GM21529 (cell line): ENCODE data around the gene LILRA5.
"Not testable (repeated sequence)": the region's sequence is repeated elsewhere in the genome, so short reads cannot be mapped to it uniquely, and the experiment has no call there.

Experiments
- ATAC-seq: cut with Tn5 transposase; IDR thresholded peaks from one replicate; pipeline ENCODE4 v1.9.1; 2021; ENCODE audit not compliant: unreplicated experiment

LILRA5 gene

DNA sequence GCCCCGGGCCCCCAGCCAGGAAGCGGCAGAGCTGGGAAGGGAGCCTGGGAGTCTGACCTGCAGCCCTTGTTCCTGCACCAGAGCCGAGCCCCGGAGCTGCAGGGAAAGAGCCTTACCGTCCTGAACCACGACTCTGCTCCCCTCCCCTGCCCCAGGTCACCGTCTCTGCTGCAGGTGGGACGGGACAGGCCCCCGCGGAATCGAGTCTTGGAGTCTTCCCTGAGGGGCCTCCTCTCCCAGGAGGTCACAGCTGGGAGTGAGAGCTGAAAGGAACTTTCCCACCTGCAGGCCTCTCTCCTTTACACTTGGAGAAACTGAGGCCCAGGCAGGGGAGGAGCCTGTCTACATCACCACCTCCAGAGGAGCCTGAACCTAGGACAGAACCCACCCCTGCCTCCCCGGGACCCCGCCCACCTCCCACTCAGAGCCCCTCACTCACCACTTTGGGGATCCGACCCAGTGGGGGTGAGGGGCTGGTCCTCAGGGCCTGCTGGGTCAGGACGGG lies 35.8 kb downstream of the LILRA5 start:
- not testable (repeated sequence) for ATAC-seq

- no peak for ATAC-seq
These were observed 37.0 kb downstream of the LILRA5 start for GRCh38 chr19:54275951-54276350.

GRCh38 chr19:54274516-54274915 lies 38.5 kb downstream of the LILRA5 start:
- not testable (repeated sequence) for ATAC-seq

- ATAC-seq: no peak
These were observed 39.1 kb downstream of the LILRA5 start for GRCh38 chr19:54273821-54274220.

DNA sequence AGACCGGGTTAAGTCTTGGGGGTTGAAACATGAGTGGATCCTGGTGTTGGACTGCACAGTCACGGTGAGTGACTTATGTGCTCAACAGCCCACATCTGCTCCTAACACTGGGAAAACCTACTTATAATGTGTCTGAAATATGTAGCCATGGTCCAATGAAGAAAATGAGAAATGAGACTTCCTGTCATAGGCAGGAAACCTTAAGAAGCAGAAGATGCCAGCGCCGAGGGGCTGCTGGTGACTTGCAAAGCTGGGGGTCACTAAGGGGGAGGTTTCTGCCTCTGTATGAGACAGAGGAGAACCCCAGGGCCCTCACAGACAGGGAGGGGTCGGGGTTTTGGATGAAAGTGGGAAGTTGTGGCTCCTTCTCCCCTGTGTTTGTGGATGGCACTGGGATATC lies 40.8 kb downstream of the LILRA5 start:
- not testable (repeated sequence) for ATAC-seq

GRCh38 chr19:54271587-54271986 lies 41.4 kb downstream of the LILRA5 start:
- ATAC-seq: not testable (repeated sequence)

DNA sequence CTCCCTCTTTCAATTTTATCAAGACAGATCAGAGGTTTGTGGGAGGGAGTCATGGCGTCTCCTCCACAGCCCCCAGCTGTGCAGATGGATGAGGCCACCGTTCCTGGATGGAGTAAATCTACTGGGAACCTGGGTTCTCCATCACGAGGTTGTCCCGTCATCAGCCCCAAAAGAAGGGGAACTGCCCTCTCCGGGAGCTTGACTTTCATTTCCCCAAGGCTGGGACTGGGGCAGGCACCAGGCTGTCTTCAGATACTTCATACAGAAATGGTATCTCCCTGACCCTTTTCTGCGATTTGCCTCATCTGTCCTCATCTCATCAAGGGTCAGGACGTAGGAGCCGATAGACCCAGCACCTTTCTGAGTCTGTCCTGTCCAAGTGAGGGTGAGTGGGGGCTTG lies 41.9 kb downstream of the LILRA5 start:
- ATAC-seq: no peak

GRCh38 chr19:54268936-54269335 lies 44.0 kb downstream of the LILRA5 start:
- ATAC-seq: no peak

- ATAC-seq: no peak
These were observed 46.8 kb downstream of the LILRA5 start for GRCh38 chr19:54266133-54266532.

GRCh38 chr19:54262470-54262869 lies 50.5 kb downstream of the LILRA5 start:
- ATAC-seq: no peak

DNA sequence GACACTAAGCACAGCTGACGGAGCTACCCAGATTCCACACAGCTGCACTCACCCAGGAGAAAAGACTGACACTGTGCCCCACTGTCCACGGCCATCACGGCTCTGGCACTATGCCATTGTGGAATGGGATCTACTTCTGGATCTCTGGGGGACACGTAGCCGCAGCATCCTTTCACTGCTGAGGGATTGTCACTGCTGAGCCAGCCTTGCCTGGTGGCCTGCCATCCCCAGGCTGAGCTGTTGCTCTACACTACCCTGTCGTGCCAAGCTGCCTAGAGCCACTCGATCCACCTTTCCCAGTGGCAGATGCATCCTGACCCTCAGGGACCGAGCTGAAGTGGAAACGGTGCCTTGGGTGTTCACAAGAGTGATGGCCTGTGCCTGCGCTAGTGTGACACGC lies 50.9 kb downstream of the LILRA5 start:
- no peak for ATAC-seq

DNA sequence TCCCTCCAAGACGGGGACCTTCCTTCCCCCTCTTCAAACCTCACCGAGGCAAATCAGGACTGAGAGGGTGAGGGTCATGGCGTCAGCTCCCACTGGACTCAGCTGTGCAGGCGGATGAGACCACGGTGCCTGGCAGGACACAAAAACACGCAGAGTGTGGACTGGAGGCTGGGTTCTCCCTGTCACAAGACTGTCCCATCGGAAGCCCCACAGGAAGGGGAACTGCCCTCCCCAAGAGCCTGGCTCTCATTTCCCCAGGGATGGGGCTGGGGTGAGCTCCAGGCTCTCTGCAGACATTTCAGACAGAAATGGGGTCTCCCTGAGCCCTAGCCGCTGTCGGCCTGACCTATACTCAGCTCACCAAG lies 55.9 kb downstream of the LILRA5 start, which contains the start of gene LILRB5:
LILRB5 (minus strand) TSS at position 158 of the 365 bp plus-strand sequence; CDS start at position 78, 80 bp downstream.
- no peak for ATAC-seq
